ENCODE results near the gene ITGA5.

Gene ITGA5

GRCh38 chr12:54419088-54419887 lies at the start of gene ITGA5:
Gene ITGA5, minus strand, starts transcription at chr12:54419266. Its CDS starts 68 bp downstream, at chr12:54419198.
- H3K27ac ChIP-seq, result peak within 1 kb of the TSS; percentile 64
- H3K4me1 ChIP-seq, result peaks cover 6% of the 10 kb centered on the region
- peak within 1 kb of the TSS; percentile 97 for H2AFZ ChIP-seq
- H3K36me3 ChIP-seq (ENCODE audit: control insufficient read depth, insufficient read depth, low read length), result no peaks in the 10 kb centered on the region
- no peaks in the 10 kb centered on the region for H3K9me3 ChIP-seq (ENCODE audit: control insufficient read depth, low read length)
- peak within 1 kb of the TSS; percentile 95 for H3K4me2 ChIP-seq (ENCODE audit: low read length)
- H3K9ac ChIP-seq, result peak within 1 kb of the TSS; percentile 83
- no peaks in the 10 kb centered on the region for H3K27me3 ChIP-seq (ENCODE audit: control insufficient read depth, insufficient read depth, low read length)
- no peak for TF ChIP-seq CTCF (IDR thresholded peaks at IDR 0.05)
- peak within 1 kb of the TSS; percentile 83 for H3K4me3 ChIP-seq (ENCODE audit: low read depth, low read length)
- no peaks in the 10 kb centered on the region for H3K79me2 ChIP-seq

GRCh38 chr12:54465857-54466523 lies 46.9 kb upstream of the ITGA5 start:
- TF ChIP-seq CTCF (IDR thresholded peaks at IDR 0.05), result no peak

DNA sequence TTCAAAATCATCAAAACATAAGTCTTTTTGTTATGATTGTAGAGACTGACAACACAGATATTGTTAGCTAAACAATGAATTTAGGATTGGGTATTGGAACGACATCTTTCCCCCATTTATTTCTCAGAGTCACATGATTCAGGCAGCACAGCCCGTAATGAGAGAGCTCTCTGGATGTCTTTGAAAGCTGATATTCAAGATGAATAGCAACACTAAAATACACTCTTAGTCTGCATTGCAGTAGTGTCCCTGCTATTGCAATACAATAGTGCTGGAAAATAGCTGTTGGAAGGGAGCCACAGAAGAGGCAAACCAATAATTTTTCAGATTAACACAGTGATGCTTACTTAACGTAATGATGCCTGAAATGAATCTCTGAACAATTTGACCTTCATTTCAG lies 44.4 kb upstream of the ITGA5 start:
- Histone ChIP-seq H3K4me2 (ENCODE audit: low read length) (no peak overlapping the region), H3K27ac (peak overlapping the region; percentile 86), H2AFZ (peak overlapping the region; percentile 51), H3K36me3 (ENCODE audit: control insufficient read depth, insufficient read depth, low read length) (no peaks in the 10 kb centered on the region), H3K9me3 (ENCODE audit: control insufficient read depth, low read length) (no peaks in the 10 kb centered on the region), H3K9ac (no peak overlapping the region), H3K4me1 (peaks cover 56% of the 10 kb centered on the region), H3K4me3 (ENCODE audit: low read depth, low read length) (no peak overlapping the region), H3K79me2 (no peaks in the 10 kb centered on the region), H3K27me3 (ENCODE audit: control insufficient read depth, insufficient read depth, low read length) (no peaks in the 10 kb centered on the region)
- no peak for TF ChIP-seq CTCF (IDR thresholded peaks at IDR 0.05)

More at GRCh38 chr12:54465857-54466523, 46.9 kb upstream of the ITGA5 start:
- Histone ChIP-seq H3K9ac (no peak overlapping the region), H3K4me3 (ENCODE audit: low read depth, low read length) (no peak overlapping the region), H3K4me1 (peaks cover 44% of the 10 kb centered on the region), H3K27ac (peak overlapping the region; percentile 86), H3K79me2 (no peaks in the 10 kb centered on the region), H3K27me3 (ENCODE audit: control insufficient read depth, insufficient read depth, low read length) (no peaks in the 10 kb centered on the region), H3K36me3 (ENCODE audit: control insufficient read depth, insufficient read depth, low read length) (no peaks in the 10 kb centered on the region), H3K9me3 (ENCODE audit: control insufficient read depth, low read length) (no peaks in the 10 kb centered on the region), H2AFZ (peak overlapping the region; percentile 65), H3K4me2 (ENCODE audit: low read length) (no peak overlapping the region)

DNA sequence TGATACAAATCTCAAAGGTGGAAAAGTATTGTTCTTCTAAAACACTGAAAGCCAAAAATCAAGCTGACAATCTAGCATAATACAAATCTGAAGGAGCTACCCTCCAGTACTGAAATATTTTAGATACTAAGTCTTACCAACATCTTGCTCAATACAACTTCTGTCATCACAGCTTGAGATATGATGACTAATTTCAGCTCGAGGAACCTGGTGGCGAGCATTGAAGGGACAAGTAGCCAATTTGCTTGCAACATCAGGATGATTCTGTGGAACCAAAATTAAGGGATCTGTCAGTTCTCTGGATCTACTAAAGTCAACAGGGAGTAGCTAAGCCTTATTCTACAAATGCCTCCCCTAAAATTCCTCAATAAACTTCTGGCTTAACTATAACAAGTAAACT lies 44.0 kb upstream of the ITGA5 start:
- Histone ChIP-seq H2AFZ (peak overlapping the region; percentile 51), H3K79me2 (no peaks in the 10 kb centered on the region), H3K27me3 (ENCODE audit: control insufficient read depth, insufficient read depth, low read length) (no peaks in the 10 kb centered on the region), H3K36me3 (ENCODE audit: control insufficient read depth, insufficient read depth, low read length) (no peaks in the 10 kb centered on the region), H3K4me1 (peaks cover 56% of the 10 kb centered on the region), H3K27ac (peak overlapping the region; percentile 86), H3K4me2 (ENCODE audit: low read length) (no peak overlapping the region), H3K9ac (no peak overlapping the region), H3K9me3 (ENCODE audit: control insufficient read depth, low read length) (no peaks in the 10 kb centered on the region), H3K4me3 (ENCODE audit: low read depth, low read length) (no peak overlapping the region)
- TF ChIP-seq CTCF (IDR thresholded peaks at IDR 0.05), result no peak

Data from parathyroid adenoma (tissue), 2 donors.